ENCODE data around the gene FAM219B. TPM values are rescaled to one million over a fixed set of nuclear protein-coding genes. Genes with fewer than 3 reads are reported as not detected.
A peak's percentile ranks its signal among the peaks of the same experiment; 100 is the strongest.

The FAM219B gene
- total and polyA plus RNA-seq, 2 of the 4 experiments (the other 2 are of a cell fraction), result 24.9 to 48.7 TPM

DNA sequence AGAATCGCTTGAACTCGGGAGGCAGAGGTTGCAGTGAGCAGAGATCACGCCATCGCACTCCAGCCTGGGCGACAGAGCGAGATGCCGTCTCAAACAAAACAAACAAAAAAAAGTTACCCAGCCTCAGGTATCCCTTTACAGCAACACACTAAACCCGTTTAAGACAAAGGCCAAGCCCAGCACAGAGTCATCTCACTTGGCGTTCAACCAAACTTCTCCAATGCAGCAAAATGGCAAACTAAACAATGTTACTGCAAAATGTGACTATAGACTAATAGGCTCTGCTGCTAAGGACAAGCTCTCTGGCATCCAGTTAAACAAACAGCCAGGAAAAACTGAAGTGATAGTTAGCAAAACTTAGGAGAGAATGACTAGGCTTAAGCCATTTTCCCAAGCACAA lies 6.4 kb upstream of the FAM219B start:
- Histone ChIP-seq H2BK5ac (ENCODE audit: low read depth, low read length, poor library complexity, severe bottlenecking) (peak overlapping the region; percentile 78), H2BK20ac (ENCODE audit: low read depth, low read length) (no peak overlapping the region)

More for the DNA sequence above, 6.4 kb upstream of the FAM219B start:
- Histone ChIP-seq H2AFZ (replicated peaks; ENCODE audit: low read length, poor library complexity) (no peak overlapping the region), H4K8ac (ENCODE audit: low read depth in 2 of 2, low read length in 2 of 2) (no peak overlapping the region), H3K4me3 (ENCODE audit: insufficient read depth, low read depth, low read length) (no peak overlapping the region), H3K56ac (ENCODE audit: extremely low read depth, insufficient read depth, low read length) (no peak overlapping the region), H3K14ac (replicated peaks; ENCODE audit: low read depth, low read length) (no peak overlapping the region), H2BK120ac (ENCODE audit: low read depth, low read length) (no peak overlapping the region), H3K9me1 (ENCODE audit: insufficient read depth, low read length) (no peaks in the 10 kb centered on the region), H3K4me2 (ENCODE audit: low read depth, low read length) (no peak overlapping the region), H3K79me1 (ENCODE audit: low read depth in 1 of 2, low read length in 2 of 2) (no peaks in the 10 kb centered on the region), H3K27me3 (ENCODE audit: control insufficient read depth, insufficient read depth, low read length) (no peaks in the 10 kb centered on the region), H3K23ac (ENCODE audit: low read depth, low read length) (no peak overlapping the region), H4K20me1 (ENCODE audit: insufficient read depth, low read length) (no peaks in the 10 kb centered on the region; the same call in 1 of the 2 replicates), H4K91ac (ENCODE audit: insufficient read depth, low read depth, low read length) (no peak overlapping the region), H2AK9ac (replicated peaks; ENCODE audit: low read depth, low read length, poor library complexity) (no peak overlapping the region), H4K5ac (ENCODE audit: low read depth, low read length) (no peak overlapping the region), H3K4ac (ENCODE audit: low read depth, low read length) (no peak overlapping the region), H3K9ac (ENCODE audit: low read depth, low read length) (no peak overlapping the region), H3K4me1 (ENCODE audit: control insufficient read depth, insufficient read depth, low read length) (peaks cover 3% of the 10 kb centered on the region; the same call in 1 of the 2 replicates), H3K27ac (ENCODE audit: insufficient read depth, low read length) (peak overlapping the region; percentile 0; the same call in 1 of the 2 replicates), H2AK5ac (ENCODE audit: low read depth, low read length) (no peak overlapping the region), H2BK15ac (ENCODE audit: low read depth, low read length) (no peak overlapping the region), H3K18ac (ENCODE audit: low read depth, low read length) (no peak overlapping the region), H3K36me3 (ENCODE audit: control insufficient read depth, insufficient read depth, low read length) (peaks cover 26% of the 10 kb centered on the region), H3K9me3 (ENCODE audit: control insufficient read depth, insufficient read depth, low read length) (no peaks in the 10 kb centered on the region)
- no CpG with 5 or more reads among the region's 9 CpGs for WGBS, 2 experiments (ENCODE audit: extremely low coverage in 2 of 2, insufficient read length in 1 of 2)
- POLR2A ChIA-PET (ENCODE audit: unreplicated experiment), result no interaction called here
- peak; percentile 79 for ATAC-seq (ENCODE audit: low read depth)
- dilution Hi-C loops (cut with HindIII; ENCODE audit: low sequenced_read_pairs, unreplicated experiment) (no loop called here), intact Hi-C loops (cut with micrococcal nuclease) (no loop called here), in situ Hi-C loops (cut with MboI; ENCODE audit: low sequenced_read_pairs) (no loop called here)
- DNase-seq, result peak; percentile 62
- TF ChIP-seq FOS (IDR thresholded peaks at IDR 0.05; ENCODE audit: low read depth, low read length) (no peak), POLR2A (IDR thresholded peaks at IDR 0.05; ENCODE audit: low read depth, low read length) (no peak), NFE2L2 (IDR thresholded peaks at IDR 0.05; ENCODE audit: low read depth, low read length) (no peak), RFX5 (IDR thresholded peaks at IDR 0.05; ENCODE audit: low read depth, low read length) (no peak), BHLHE40 (IDR thresholded peaks at IDR 0.05; ENCODE audit: low read depth, low read length) (no peak), CEBPB (IDR thresholded peaks at IDR 0.05; ENCODE audit: low read depth, low read length) (no peak), CHD1 (IDR thresholded peaks at IDR 0.05; ENCODE audit: low read depth, low read length) (no peak), MAZ (IDR thresholded peaks at IDR 0.05; ENCODE audit: borderline replicate concordance, low read depth, low read length) (no peak), RCOR1 (IDR thresholded peaks at IDR 0.05; ENCODE audit: insufficient replicate concordance, low read length) (no peak), MAFK (IDR thresholded peaks at IDR 0.05; ENCODE audit: low read depth, low read length) (no peak), MXI1 (IDR thresholded peaks at IDR 0.05; ENCODE audit: borderline replicate concordance, low read depth, low read length) (no peak), RAD21 (IDR thresholded peaks at IDR 0.05; ENCODE audit: low read length) (no peak), SMC3 (IDR thresholded peaks at IDR 0.05; ENCODE audit: low read depth, low read length) (no peak)
- TF ChIP-seq, protein P1, sequence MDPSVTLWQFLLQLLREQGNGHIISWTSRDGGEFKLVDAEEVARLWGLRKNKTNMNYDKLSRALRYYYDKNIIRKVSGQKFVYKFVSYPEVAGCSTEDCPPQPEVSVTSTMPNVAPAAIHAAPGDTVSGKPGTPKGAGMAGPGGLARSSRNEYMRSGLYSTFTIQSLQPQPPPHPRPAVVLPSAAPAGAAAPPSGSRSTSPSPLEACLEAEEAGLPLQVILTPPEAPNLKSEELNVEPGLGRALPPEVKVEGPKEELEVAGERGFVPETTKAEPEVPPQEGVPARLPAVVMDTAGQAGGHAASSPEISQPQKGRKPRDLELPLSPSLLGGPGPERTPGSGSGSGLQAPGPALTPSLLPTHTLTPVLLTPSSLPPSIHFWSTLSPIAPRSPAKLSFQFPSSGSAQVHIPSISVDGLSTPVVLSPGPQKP (IDR thresholded peaks at IDR 0.05; ENCODE audit: borderline replicate concordance, low read depth, low read length), result no peak
- TF ChIP-seq, protein P2, sequence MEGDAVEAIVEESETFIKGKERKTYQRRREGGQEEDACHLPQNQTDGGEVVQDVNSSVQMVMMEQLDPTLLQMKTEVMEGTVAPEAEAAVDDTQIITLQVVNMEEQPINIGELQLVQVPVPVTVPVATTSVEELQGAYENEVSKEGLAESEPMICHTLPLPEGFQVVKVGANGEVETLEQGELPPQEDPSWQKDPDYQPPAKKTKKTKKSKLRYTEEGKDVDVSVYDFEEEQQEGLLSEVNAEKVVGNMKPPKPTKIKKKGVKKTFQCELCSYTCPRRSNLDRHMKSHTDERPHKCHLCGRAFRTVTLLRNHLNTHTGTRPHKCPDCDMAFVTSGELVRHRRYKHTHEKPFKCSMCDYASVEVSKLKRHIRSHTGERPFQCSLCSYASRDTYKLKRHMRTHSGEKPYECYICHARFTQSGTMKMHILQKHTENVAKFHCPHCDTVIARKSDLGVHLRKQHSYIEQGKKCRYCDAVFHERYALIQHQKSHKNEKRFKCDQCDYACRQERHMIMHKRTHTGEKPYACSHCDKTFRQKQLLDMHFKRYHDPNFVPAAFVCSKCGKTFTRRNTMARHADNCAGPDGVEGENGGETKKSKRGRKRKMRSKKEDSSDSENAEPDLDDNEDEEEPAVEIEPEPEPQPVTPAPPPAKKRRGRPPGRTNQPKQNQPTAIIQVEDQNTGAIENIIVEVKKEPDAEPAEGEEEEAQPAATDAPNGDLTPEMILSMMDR (conservative IDR thresholded peaks at IDR 0.05; ENCODE audit: low read depth, low read length), result no peak
- TF ChIP-seq, protein P3, sequence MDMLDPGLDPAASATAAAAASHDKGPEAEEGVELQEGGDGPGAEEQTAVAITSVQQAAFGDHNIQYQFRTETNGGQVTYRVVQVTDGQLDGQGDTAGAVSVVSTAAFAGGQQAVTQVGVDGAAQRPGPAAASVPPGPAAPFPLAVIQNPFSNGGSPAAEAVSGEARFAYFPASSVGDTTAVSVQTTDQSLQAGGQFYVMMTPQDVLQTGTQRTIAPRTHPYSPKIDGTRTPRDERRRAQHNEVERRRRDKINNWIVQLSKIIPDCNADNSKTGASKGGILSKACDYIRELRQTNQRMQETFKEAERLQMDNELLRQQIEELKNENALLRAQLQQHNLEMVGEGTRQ (IDR thresholded peaks at IDR 0.05; ENCODE audit: low read depth, low read length), result no peak
- no TSS peak for BruUV-seq (replicated peaks)
- CTCF ChIA-PET, result no interaction called here
